K562 (cell line): ENCODE measurements around the gene TMIGD3. TPM values are rescaled to one million over a fixed set of nuclear protein-coding genes. Genes with fewer than 3 reads are reported as not detected.

Source experiments
- ATF4 ChIP-seq: fragments of 450-650 bp; formaldehyde crosslinking; IDR thresholded peaks from 2 replicates; pipeline ENCODE4 v1.4.0; 2022; ENCODE audit warnings: mild to moderate bottlenecking, moderate library complexity
- ETS1 ChIP-seq: conservative IDR thresholded peaks from 2 replicates; pipeline ENCODE4 v1.6.1; 2011; ENCODE audit warnings: low read depth, mild to moderate bottlenecking, low read length; ENCODE audit not compliant: control insufficient read depth
- ETV5 ChIP-seq: sonication (generic); formaldehyde crosslinking; IDR thresholded peaks from 2 replicates; pipeline ENCODE4 v1.4.0; 2020; ENCODE audit warnings: low read depth, mild to moderate bottlenecking, missing genetic modification reagents
- KLF16 ChIP-seq: IDR thresholded peaks from 2 replicates; pipeline ENCODE4 v1.6.1; 2016; ENCODE audit warnings: antibody characterized with exemption
- NKRF ChIP-seq: fragments of 450-650 bp; IDR thresholded peaks from 2 replicates; pipeline ENCODE4 v1.6.1; 2016; ENCODE audit warnings: borderline replicate concordance
- NR2C1 ChIP-seq, 2 experiments: fragments of 450-650 bp; IDR thresholded peaks; 2 replicates each; pipeline ENCODE4 v1.6.1; 2017; ENCODE audit warnings: mild to moderate bottlenecking in 2 of 2, antibody characterized with exemption in 1 of 2, inconsistent platforms in 1 of 2, missing compliant biosample characterization in 1 of 2, missing genetic modification characterization in 1 of 2
- NR4A1 ChIP-seq, 2 experiments: fragments of 250-450 bp in 1 of 2; fragments of 450-650 bp in 1 of 2; sonication (Bioruptor Pico) in 1 of 2; IDR thresholded peaks; 2 replicates each; pipeline versions ENCODE4 v1.4.0 to v1.6.1; 2016 to 2020; ENCODE audit warnings: mild to moderate bottlenecking in 2 of 2, missing compliant biosample characterization in 1 of 2, missing genetic modification characterization in 1 of 2, moderate library complexity in 1 of 2
- RBFOX2 ChIP-seq: fragments of 200-400 bp; formaldehyde crosslinking; IDR thresholded peaks from 2 replicates; pipeline ENCODE4 v1.6.1; 2017; ENCODE audit warnings: low read depth, mild to moderate bottlenecking, low read length, moderate library complexity
- SIX5 ChIP-seq, 2 experiments: IDR thresholded peaks; 2 replicates each; pipeline ENCODE4 v1.6.1; 2011; ENCODE audit warnings: low read length in 2 of 2, borderline replicate concordance in 1 of 2, low read depth in 1 of 2, mild to moderate bottlenecking in 1 of 2, moderate library complexity in 1 of 2; ENCODE audit not compliant: insufficient read depth in 1 of 2
- TRIM28 ChIP-seq: fragments of 450-650 bp; IDR thresholded peaks from 2 replicates; pipeline ENCODE4 v1.6.1; 2017
- UBTF ChIP-seq, 2 experiments: IDR thresholded peaks; 2 replicates each; pipeline ENCODE4 v1.6.1; 2012; ENCODE audit warnings: improper control_type of control experiment in 2 of 2, low read depth in 2 of 2, low read length in 2 of 2, borderline replicate concordance in 1 of 2
- ZNF589 ChIP-seq: fragments of 200-800 bp; sonication (Bioruptor generic); IDR thresholded peaks from 2 replicates; pipeline ENCODE4 v1.6.1; 2016; ENCODE audit warnings: low read depth, missing genetic modification characterization, missing compliant biosample characterization
- ZNF639 ChIP-seq, 2 experiments: fragments of 200-800 bp in 1 of 2; sonication (Bioruptor generic) in 1 of 2; sonication (generic) in 1 of 2; formaldehyde crosslinking in 1 of 2; IDR thresholded peaks in 1 of 2; conservative IDR thresholded peaks in 1 of 2; 2 replicates each; pipeline versions ENCODE4 v1.5.0 to v1.6.1; 2016 to 2020; ENCODE audit warnings: missing compliant biosample characterization in 1 of 2, missing genetic modification characterization in 1 of 2, missing genetic modification reagents in 1 of 2
- ZNF778 ChIP-seq: fragments of 450-650 bp; formaldehyde crosslinking; IDR thresholded peaks from 2 replicates; pipeline ENCODE4 v1.4.0; 2020; ENCODE audit warnings: mild to moderate bottlenecking, moderate library complexity
- polyA plus RNA-seq, 8 experiments: library from polyadenylated mRNA; depleted of rRNA in 4 of 8; stranded (reverse) in 5 of 8; unstranded in 3 of 8; fragments of >200 nt; fragmentation: Nextera tagmentation in 2 of 8; fragmentation: Illumina TruSeq in 1 of 8; extraction: Ambion mirVana in 2 of 8; extraction: Trizol in 1 of 8; gene quantifications; 2 replicates each; pipeline versions ENCODE4 v1.2.1 to v1.2.3, GENCODE V29; 2011 to 2014; ENCODE audit warnings: inconsistent platforms in 1 of 8, missing spikeins in 1 of 8
- total RNA-seq, 7 experiments: library from RNA; depleted of rRNA in 6 of 7; stranded (reverse); fragments of >200 nt in 6 of 7; fragmentation: Illumina TruSeq in 2 of 7; extraction: Trizol in 2 of 7; gene quantifications; 2 replicates each; pipeline versions ENCODE4 v1.2.1 to v1.2.3, GENCODE V29; 2011 to 2021; ENCODE audit warnings: low replicate concordance in 1 of 7

The TMIGD3 gene
- total and polyA plus RNA-seq, 9 of the 15 experiments (the other 6 are each of a cell fraction or from before 2014, with no cell fraction given) = 0.11 to 0.13 (median 0.11) TPM; not detected in 6

- TF ChIP-seq UBTF (IDR thresholded peaks at IDR 0.05; ENCODE audit: borderline replicate concordance in 1 of 2, low read depth in 2 of 2, low read length in 2 of 2) (peak in 1 of 2 experiments; percentile 54; a peak in 1 of 4 replicates), KLF16 (no peak), ZNF639 (CRISPR knock-in tag; conservative IDR thresholded peaks at IDR 0.05 in 1 of 2, IDR thresholded peaks at IDR 0.05 in 1 of 2) (peak in 1 of 2 experiments; percentile 63; a peak in 2 of 4 replicates), NR2C1 (IDR thresholded peaks at IDR 0.05) (peak; percentile 88), NR2C1 (tag; IDR thresholded peaks at IDR 0.05) (peak; percentile 87), SIX5 (IDR thresholded peaks at IDR 0.05; ENCODE audit: borderline replicate concordance in 1 of 2, insufficient read depth in 1 of 2, low read depth in 1 of 2, low read length in 2 of 2) (no peak), ZNF778 (no peak), NKRF (0 out of 2 replicates have a peak, but pooled peaks have one; percentile 15), NR4A1 (CRISPR knock-in tag; IDR thresholded peaks at IDR 0.05) (no peak), NR4A1 (tag; IDR thresholded peaks at IDR 0.05) (0 out of 2 replicates have a peak, but pooled peaks have one; percentile 68), ETS1 (peak; percentile 69; the same call in 1 of the 2 replicates), ZNF589 (CRISPR knock-in tag) (no peak), RBFOX2 (peak; percentile 81), TRIM28 (peak; percentile 18; the same call in 1 of the 2 replicates), ATF4 (CRISPR knock-in tag) (peak; percentile 52; the same call in 1 of the 2 replicates), ETV5 (CRISPR knock-in tag) (peak; percentile 78)
Observed at GRCh38 chr1:111507411-111508201, 4.2 kb upstream of the TMIGD3 start (continued).
